ENCODE results near the gene CLASP1.
"Not testable (repeated sequence)": the region's sequence is repeated elsewhere in the genome, so short reads cannot be mapped to it uniquely, and the experiment has no call there.

Gene CLASP1

DNA sequence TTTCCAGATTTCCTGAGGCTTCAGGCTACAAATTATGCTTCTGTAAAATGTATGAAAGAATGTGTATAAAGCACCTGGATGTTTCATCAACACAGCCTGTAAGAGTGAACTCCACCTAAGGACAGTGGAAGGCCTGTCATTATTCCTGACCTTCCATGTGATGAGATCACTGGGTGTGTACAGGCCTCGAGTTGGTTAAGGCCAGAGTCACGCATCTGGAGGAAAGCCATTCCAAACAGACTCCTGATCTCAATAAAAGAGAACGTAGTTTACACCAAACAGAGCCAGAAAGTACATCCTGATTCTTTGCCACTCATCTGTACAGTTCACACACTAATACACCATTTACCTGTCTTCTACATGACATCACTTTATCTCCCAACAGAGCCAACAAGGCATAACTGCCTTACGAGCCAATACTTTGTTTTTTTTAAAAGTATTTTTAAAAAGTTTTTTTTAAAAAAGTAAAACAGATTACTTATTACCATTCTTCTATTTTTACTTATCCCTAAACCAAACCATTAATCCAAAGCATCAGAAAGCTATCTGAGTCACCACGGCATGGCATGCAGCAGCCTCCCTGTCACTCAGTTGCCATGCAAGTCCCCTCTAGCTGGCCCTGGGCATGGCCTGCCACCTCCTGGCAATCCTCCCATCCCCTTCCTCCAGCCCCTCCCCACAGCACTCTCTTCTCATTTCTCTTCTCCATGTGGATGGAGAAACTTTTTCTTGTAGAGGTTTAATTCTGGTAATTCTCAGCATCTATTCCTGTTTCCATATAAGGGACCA, 285.4 kb downstream of the CLASP1 start:
- DNase-seq = no peak

DNA sequence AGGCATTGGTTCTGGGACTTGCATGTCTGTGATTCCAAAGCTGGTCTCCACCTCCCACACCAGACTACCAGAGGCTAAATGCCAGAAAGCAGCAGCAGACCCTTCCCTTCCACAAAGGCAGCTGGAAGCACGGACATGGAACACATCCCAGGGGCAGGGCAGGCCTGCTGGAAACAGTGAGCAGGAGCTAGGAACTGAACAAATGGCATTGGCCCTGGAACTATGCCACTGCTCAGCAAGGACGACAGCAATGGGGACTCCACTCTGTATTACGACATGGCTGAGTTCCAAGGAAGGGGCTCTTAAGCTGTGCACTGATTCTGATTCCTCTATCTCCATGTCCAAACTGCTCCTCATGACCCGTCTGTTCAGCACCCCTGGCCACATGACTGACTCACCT, 286.5 kb downstream of the CLASP1 start:
- DNase-seq = no peak

DNA sequence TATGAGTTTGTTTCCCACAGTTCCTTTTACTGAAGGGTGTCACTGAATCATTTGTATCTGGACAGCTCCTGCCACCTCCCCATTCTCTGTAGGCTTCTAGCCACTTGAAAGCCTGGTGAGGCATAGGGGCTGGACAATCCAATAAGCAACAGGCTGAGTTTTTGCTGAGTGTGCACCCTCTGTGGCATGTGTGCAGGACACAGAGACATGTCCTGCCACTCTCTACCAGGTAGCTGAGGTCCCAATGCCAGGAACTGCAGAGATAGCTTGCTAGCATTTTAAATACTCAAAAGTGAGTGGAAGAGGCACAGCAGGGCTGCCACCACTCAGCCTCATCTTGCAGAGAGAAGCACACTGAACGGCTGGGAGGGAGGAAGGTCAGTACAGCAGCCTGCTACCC, 287.0 kb downstream of the CLASP1 start:
- DNase-seq = no peak

DNA sequence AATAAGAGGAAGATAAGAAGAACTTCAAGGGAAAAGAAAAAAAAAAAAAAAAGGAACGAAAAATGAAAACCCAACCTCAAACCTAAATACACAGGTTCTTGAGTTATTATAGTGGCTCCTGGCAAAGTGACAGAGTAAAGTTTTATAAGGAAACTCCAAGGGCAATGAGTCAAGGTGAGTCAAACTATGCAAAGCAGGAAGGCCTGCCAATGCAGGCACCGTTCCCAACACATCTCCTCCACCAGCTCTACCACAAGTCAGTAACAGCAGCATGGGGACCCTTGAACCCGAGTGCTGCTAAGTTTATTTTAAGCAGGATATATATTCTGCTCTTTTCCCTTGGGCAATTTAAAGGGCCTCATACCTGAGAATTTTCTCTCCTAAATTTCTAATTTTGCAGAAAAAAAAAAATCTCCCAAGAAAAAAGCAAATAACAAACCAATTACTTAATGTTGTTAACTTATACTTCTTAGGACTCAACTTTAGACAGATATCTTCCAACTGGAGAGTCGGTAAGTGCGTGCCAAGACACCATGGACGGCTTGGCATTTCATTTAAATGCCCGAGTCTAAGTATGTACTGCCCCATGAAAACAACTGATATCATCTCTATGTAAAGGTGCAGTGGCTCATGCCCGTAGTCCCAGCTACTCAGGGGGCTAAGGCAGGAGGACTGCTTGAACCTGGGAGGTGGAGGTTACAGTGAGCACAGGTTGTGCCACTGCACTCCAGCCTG, 288.5 kb downstream of the CLASP1 start:
- no peak for DNase-seq

DNA sequence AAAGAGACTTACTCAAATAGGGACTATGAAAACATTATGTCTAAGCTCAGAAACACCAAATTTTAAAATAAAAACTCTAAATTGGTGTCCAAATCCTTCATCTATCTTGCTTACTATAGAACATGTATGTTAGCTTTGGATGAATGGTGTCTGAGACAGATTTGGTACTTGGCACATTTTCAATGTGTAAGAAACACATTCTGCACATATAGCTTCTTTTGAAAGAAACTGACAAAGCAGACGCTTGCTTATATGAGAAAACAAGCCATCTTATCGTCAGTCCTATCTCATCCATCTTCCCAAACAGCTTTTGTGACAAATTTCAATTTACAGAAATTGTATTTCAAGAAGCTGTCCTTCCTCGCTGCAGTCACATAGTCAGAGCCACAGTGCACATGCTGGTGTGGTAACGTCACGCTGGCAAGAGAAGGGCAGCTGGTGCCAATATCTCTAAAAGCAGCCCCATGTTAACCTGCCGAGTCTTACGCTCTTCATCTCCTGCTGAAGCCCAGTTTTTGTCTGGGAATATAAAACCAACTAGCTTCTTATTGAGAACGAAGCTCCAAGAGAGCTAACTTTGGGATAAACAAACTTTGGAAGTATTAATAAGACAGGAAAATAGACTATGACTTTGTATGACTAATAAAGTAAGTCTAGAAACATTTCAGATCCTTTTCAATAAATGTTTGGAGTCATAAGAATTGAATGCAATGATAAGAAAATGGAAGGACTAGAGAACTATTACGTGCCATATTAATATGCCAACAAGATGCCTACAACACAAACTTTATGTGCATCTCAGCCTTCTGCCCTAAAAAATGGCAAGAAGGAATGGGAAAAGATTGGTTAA, 289.3 kb downstream of the CLASP1 start:
- DNase-seq = no peak

DNA sequence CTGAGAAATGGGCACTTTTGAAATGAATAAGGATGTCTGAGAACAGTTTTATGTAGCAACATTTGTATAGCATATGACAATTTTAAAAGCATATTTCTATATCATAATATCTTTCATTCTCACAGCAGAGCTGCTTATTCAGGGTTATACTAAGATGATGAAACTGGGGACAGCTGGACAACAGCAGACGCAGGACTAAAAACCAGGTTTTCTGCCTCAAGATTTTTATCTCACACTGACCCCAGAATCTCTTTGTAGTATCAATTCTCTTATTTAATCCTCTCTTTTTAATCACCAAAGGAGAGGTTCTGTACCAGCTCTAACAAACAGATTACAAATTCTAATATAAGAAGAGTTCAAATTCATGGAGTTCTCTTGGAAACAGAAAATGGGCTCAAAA, 290.1 kb downstream of the CLASP1 start:
- DNase-seq = no peak

DNA sequence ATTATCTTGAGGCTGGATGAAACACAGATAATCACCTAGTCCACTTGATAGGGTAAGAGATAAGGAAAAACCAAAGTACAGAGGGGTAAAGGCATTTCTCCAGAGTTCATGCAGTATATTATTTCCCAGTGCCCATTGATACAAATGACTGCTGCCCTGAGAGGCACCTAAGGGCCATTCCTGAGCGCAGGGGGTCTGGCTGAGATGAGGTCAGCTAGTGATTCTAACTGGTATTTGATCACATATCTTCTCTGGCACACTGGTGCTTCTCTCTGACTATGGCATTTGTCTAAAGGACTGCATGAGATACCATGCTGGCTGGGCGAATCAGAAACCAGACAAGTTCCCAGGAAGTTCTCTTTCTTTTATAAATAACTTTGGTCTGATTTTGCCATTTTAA, 291.0 kb downstream of the CLASP1 start:
- DNase-seq = no peak

DNA sequence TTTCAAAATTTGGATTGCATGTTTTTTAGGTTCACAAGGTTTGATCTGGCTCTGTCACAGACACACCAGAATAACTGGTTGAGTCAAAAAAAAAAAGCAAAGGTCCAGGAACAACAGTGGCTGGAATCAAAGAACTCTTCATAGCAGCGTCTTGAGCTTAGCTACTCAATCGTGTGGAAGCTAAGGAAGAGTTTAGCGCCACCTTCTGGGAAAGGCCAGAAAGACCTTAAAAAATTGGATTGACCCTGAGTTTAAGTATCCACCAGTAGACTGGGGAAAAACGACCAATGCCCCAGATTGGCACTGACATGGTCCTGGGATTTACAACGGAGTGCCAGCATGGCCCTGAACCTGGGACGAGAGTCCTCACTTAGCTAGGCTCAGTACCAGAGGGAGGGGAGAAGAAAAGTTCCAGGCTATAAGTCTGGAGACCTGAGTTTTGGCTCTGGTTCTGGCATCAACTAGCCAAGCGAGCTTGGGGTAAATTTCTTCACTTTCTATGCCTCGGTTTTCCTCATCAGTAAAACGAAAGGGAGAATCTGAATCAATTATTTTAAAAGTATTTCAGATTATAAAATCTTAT, 293.1 kb downstream of the CLASP1 start:
- DNase-seq = peak; percentile 69

DNA sequence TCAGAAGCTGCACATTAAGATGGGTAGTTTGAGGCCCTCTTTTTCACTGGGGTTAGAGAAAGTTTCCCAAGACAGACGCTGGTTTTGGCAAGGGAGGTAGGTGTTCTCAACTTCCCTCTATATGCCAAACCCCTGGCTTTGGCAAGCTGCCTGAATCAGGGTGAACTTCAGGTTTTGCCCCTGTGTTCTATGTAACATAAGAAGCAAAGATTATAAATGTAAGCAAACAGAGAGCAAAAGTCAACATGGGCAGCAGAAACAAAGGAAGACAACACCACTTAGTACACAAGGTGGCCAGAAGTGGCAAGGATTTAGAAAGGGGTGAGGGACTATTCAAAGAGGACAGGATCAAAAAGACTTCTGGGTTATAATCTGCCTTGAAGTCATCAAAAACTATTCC, 293.8 kb downstream of the CLASP1 start:
- no peak for DNase-seq

DNA sequence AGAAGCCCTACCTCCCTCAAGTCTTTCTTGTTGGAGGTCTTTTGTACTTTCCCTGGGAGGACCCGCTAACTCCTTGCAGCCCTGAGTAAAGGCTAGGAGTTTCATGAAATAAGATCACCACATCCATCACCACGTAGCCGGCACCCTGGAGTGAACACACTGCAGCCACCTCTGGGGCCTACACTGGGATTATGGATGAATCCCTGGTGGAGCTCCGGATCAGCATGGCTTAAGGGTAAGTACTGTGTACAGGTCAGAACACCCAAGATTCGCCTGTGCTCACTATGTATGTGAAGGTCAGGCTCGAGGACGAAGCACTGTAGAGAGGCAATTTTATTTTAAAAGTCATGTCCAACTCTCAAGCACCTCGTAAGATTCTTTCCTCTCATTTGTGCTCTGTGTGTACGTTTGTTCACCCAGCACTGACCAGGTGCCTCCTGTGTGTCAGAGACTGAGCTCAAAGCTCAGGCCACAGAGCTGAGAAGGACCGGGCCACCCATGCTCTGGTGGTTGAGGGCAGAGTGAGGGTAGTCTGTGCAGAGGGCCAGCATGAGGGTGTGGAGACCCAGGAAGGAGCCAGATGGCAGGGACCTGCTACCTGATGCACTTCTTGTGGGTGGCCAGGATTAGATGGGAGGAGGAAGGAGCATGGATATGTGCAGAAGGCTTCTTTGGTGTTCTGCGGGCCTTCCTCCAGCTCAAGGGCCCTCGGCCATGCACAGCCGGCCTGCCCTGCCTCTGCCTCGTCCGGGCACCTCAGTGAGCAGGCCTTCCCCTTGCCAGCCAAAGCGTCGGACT, 297.5 kb downstream of the CLASP1 start:
- DNase-seq = no peak

DNA sequence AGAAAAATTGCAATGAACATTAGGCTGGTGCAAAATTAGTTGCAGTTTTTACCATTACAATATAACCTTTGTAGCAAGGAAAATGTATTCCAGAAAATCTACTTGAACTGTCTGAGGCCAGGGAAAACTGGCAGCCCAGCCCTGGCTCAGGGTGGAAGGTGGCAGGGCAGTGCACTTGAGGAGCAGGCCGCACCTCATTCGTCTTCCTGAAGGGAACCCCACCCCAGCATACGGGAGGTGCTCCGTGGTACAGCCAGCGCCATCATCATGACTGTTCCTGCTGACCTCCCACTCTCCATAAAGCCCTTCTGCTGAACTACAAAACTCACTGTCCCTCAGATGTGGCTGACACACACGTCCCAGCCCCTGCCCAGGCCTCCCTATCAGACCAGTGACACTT, 298.4 kb downstream of the CLASP1 start:
- no peak for DNase-seq

DNA sequence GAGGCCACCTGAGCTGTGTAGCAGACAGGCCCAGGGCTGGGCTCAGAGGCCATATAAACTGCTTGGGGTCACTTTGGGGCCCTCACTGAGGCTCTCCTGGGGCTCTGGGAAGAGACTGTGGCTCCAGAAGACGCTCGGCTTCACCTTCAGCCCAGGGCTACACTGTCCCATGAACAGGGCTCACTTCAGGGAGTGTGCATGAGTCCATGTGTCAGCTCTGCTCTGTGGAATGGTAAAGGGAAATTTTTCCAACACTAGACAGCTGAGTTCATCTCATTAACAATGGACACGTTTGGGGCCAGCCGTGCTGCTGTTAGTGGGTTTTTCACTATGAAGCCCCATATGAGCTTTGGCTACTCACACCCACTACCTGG, 298.9 kb downstream of the CLASP1 start:
- DNase-seq = no peak

DNA sequence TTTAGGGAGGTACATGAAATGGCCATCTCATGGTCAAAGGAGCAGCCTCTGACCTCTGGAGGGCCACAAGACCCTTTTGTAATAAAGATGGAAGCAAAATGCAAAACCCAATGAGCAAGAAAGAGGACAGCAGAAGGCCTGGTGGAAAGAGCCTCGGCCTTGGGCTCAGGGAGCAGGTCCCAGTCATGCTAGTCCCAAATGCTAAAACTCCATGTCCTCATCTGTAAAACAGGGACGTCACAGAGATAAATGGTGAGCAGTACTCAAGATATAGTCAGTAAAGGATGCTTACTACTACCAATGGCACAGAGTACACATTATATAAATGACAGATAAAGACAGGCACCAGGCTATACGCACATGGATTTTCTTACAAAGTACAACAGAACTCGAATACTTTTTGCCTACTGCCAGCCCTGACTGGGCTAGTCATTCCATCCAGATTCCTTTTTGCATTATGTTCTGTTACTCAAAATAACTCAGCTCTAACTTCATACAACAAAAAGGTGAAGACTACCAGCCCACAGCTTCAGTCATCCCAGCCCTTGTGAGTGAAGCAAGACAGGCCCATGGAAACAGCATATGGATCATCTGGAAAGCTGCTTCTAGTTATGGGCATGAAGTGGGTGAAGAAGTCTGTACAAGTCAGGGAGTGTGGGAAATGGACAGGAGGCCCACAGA, 299.4 kb downstream of the CLASP1 start:
- no peak for DNase-seq

DNA sequence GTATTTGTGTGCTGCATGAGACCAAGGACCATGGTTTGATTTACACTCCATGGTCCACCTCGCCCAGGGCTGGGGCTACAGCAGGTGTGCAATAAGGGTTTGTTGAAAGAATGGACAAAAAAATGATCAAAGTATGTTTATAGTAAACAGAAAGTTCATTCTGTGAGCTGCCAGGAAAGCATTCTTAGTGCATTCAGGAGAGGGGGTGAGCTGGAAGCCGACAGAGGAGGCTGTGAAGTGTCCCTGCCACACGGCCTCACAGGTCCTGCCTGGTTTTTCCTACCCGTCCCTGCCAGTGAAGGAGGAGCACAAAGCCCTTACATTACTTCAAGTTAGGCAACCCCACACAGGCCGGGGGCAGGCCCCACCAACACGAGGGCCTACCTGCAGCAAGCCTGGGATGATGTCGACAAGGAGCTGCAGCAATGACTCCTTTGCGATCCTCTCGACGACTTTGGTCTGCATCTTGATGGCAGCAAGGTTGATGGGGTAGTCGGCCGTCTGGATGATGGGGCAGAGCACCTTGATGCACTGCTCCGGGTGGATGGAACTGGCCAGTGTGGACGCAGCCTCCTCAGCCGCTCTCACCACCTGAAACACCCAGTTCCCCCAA, 301.0 kb downstream of the CLASP1 start:
- DNase-seq = no peak

DNA sequence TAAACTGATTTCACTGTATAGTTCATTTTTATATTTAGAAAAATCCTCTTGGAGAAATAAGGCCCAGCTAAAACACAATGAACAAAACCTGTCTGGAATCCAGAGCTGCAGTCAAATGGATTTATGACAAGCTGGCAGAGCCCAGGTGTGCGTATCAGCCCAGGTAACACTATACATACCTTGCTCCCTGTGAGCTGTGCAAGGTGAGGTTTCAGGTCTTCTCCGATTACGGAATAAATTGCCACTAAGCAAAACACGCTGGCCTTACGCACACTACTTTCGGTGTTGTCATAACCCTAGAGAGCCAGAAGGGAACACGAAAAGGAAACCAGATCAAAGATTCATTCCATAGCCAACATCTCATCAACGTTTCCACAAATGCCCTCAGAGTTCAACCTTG, 302.4 kb downstream of the CLASP1 start:
- DNase-seq = no peak

DNA sequence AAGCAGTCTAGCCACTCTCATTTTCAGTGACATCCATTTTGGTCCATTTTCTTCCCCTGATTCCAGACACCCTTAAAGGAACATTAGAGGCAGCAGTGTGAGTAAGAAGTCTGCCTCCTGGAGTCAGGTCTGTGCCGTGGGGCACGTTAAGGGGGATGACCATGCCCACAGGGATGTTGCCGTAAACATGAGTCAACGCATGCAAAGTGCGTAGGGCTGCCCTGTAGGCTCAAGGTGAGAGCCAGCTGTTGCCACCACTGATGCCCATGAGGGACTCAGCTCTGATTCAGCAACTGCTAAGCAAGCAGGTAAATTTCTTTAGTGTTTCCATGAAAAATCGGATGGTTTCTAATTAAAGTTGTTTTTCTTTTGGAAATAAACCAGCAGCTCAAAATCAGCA, 302.9 kb downstream of the CLASP1 start:
- no peak for DNase-seq

DNA sequence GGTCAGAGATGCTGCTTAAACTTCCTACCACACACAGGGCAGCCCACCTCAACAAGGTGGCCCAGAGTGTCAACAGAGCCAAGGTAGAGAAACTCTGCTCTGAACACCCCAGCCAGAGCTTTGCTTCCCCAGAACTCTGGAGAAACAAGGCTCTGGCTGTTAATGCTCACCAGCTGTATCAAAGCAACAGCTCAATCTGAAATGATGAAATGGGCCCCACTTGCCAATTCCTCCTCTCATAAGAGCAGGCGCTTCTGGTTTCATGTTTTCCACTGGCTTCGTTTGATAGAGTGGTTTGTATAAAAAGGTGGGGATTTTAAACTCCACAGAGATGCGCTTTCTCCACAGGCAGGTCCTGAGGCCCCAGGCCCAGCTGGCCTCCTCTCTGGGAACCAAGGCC, 303.4 kb downstream of the CLASP1 start:
- DNase-seq = no peak

DNA sequence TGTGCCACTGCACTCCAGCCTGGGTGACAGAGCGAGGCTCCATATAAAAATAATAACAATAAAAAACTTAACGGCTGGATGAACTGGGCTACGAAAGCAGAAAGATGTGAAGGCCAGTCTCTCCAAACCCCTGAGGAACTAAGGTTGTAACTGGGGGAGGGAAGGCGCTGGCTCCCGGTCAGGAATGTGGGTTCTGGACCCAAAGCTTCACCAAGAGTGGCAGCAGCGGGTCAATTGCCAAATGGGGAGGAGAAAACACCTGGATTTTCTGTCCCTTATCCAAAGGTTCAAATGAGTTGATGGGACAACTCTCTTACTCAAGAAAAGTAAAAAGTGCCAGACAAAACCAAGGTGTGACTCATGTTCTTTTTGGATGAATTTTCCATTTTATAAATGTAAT, 304.2 kb downstream of the CLASP1 start:
- DNase-seq = no peak

DNA sequence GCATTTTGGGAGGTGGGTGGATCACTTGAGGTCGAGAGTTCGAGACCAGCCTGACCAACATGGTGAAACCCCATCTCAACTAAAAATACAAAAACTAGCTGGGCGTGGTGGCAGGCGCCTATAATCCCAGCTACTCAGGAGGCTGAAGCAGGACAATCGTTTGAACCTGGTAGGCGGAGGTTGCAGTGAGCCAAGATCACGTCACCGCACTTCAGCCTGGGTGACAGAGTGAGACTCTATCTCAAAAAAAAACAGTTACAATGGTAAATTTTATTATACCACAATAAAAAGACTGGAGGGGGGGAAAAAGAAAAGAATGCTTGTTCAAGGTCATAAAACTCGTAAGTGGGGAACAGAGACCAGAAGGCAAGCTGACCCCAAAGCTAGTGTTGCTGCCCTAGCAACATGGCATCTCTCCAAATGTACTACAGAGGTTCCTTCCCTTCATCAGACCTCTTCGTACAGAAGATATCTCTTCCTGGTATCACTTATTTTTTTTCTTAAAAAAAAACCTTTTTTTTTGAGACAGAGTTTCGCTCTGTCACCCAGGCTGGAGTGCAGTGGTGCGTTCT, 305.3 kb downstream of the CLASP1 start:
- not testable (repeated sequence) for DNase-seq

DNA sequence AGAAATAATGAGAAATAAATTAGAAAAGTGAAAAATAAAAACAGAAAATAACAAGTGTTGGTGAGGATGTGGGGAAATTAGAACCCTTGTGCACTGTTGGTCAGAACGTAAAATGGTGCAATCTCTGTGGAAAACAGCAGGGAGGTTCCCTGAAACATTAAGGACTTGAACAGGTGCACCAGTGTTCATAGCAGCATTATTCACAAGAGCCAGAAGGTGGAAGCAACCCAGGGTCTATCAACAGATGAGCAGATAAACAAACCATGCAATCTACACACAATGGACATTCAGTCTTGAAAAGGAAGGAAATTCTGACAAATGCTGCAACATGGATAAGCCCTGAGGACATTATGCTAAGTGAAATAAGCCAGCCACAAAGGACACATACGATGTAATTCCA, 306.1 kb downstream of the CLASP1 start:
- DNase-seq = no peak

DNA sequence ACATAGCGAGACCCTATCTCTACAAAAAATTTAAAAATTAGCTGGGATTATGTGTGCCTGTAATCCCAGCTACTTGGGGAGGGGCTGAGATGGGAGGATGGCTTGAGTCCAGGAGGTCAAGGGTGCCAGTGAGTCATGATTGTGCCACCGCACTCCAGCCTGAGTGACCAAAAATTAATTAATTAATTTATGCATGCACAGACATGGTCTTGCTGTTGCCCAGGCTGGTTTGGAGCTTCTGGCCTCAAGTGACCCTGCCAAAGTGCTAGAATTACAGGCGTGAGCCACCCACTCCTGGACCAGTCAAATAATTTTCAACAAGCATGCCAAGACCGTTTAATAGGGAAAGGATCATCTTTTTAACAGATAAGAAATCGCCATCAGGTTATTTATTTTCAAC, 306.5 kb downstream of the CLASP1 start:
- DNase-seq = no peak
